Mesendoderm (in vitro differentiated cells): ENCODE data around the gene ITGA11.
"Not testable (repeated sequence)": the region's sequence is repeated elsewhere in the genome, so short reads cannot be mapped to it uniquely, and the experiment has no call there.

ENCODE experiments used
- DNase-seq: peaks from one replicate; pipeline ENCODE4 v3.0.0; 2013
- H2AK5ac ChIP-seq: 2 replicates; pipeline ENCODE4 v1.6.1; 2013; ENCODE audit warnings: low read length, inconsistent platforms
- H2BK120ac ChIP-seq: 2 replicates; pipeline ENCODE4 v1.6.1; 2013; ENCODE audit warnings: low read depth, mild to moderate bottlenecking, low read length, moderate library complexity, mixed read lengths
- H2BK15ac ChIP-seq: replicated peaks from 2 replicates; pipeline ENCODE4 v1.6.1; 2013; ENCODE audit warnings: low read depth, mild to moderate bottlenecking, moderate library complexity
- H2BK5ac ChIP-seq: 2 replicates; pipeline ENCODE4 v1.6.1; 2013; ENCODE audit warnings: low read length, inconsistent platforms
- H3K18ac ChIP-seq: 2 replicates; pipeline ENCODE4 v1.6.1; 2013; ENCODE audit warnings: mild to moderate bottlenecking, low read length, mixed read lengths
- H3K23ac ChIP-seq: one replicate; pipeline ENCODE4 v1.6.1; 2013; ENCODE audit warnings: low read length
- H3K27ac ChIP-seq: 2 replicates; pipeline ENCODE4 v1.5.1; 2013; ENCODE audit warnings: low read depth, mild to moderate bottlenecking, inconsistent platforms, low read length, moderate library complexity
- H3K27me3 ChIP-seq: 2 replicates; pipeline ENCODE4 v1.6.1; 2013; ENCODE audit warnings: low read length, control low read depth, mild to moderate bottlenecking, inconsistent platforms; ENCODE audit not compliant: insufficient read depth, poor library complexity
- H3K36me3 ChIP-seq: 2 replicates; pipeline ENCODE4 v1.6.1; 2013; ENCODE audit warnings: low read length, inconsistent platforms; ENCODE audit not compliant: control insufficient read depth, insufficient read depth
- H3K4ac ChIP-seq: one replicate; pipeline ENCODE4 v1.6.1; 2013; ENCODE audit warnings: low read depth, mild to moderate bottlenecking, low read length, moderate library complexity
- H3K4me1 ChIP-seq: 2 replicates; pipeline ENCODE4 v1.6.1; 2013; ENCODE audit warnings: low read depth, low read length, inconsistent platforms; ENCODE audit not compliant: control insufficient read depth
- H3K4me2 ChIP-seq: 2 replicates; pipeline ENCODE4 v1.6.1; 2013; ENCODE audit warnings: low read length
- H3K4me3 ChIP-seq: 2 replicates; pipeline ENCODE4 v1.5.1; 2013; ENCODE audit warnings: mild to moderate bottlenecking, low read length
- H3K56ac ChIP-seq: one replicate; pipeline ENCODE4 v1.6.1; 2013; ENCODE audit warnings: low read length
- H3K79me1 ChIP-seq: 2 replicates; pipeline ENCODE4 v1.6.1; 2013; ENCODE audit warnings: low read length, inconsistent platforms
- H3K79me2 ChIP-seq: 2 replicates; pipeline ENCODE4 v1.6.1; 2013; ENCODE audit warnings: mild to moderate bottlenecking, low read length; ENCODE audit not compliant: control insufficient read depth, insufficient read depth
- H3K9ac ChIP-seq: 2 replicates; pipeline ENCODE4 v1.6.1; 2013; ENCODE audit warnings: low read length, inconsistent platforms
- H4K5ac ChIP-seq: one replicate; pipeline ENCODE4 v1.6.1; 2013; ENCODE audit warnings: low read length
- H4K8ac ChIP-seq: one replicate; pipeline ENCODE4 v1.6.1; 2013; ENCODE audit warnings: low read depth, mild to moderate bottlenecking, control low read depth, low read length, moderate library complexity
- WGBS: extraction: QIAGEN DNeasy Blood & Tissue Kit; methylation state at CpG from one replicate; pipeline ENCODE4 v1.1.7; 2013; ENCODE audit warnings: low lambda C conversion rate, missing lambda C conversion rate; ENCODE audit not compliant: insufficient coverage; ENCODE audit errors: extremely low coverage; 5-methylcytosine and 5-hydroxymethylcytosine counted together

The ITGA11 gene

GRCh38 chr15:68422403-68423145, 9.4 kb downstream of the ITGA11 start:
- H2BK5ac ChIP-seq, H3K27me3 ChIP-seq, H3K79me2 ChIP-seq, H2BK120ac ChIP-seq, H3K9ac ChIP-seq, H2BK15ac ChIP-seq, H4K5ac ChIP-seq, H3K79me1 ChIP-seq, H3K4me3 ChIP-seq, H3K23ac ChIP-seq, H3K4me2 ChIP-seq, H3K36me3 ChIP-seq, H3K4ac ChIP-seq, H4K8ac ChIP-seq, H3K27ac ChIP-seq: not testable (repeated sequence)
- WGBS = no CpG with 5 or more reads among the region's 5 CpGs
- H3K4me1 ChIP-seq = peaks cover 14% of the 10 kb centered on the region
- peak overlapping the region; percentile 62 for H3K18ac ChIP-seq
- H2AK5ac ChIP-seq = peak overlapping the region; percentile 90
- peak overlapping the region; percentile 62 for H3K56ac ChIP-seq
- peak; percentile 72 for DNase-seq

GRCh38 chr15:68421798-68422402, 10.1 kb downstream of the ITGA11 start:
- no peak overlapping the region for H3K4ac ChIP-seq
- H3K9ac ChIP-seq = peak overlapping the region; percentile 5
- H2BK5ac ChIP-seq = peak overlapping the region; percentile 57
- peak overlapping the region; percentile 62 for H3K56ac ChIP-seq
- H3K79me1 ChIP-seq = no peaks in the 10 kb centered on the region
- WGBS = no CpG with 5 or more reads among the region's 14 CpGs
- H3K4me3 ChIP-seq = no peak overlapping the region
- H3K27me3 ChIP-seq = no peaks in the 10 kb centered on the region
- H2AK5ac ChIP-seq = peak overlapping the region; percentile 90
- H2BK120ac ChIP-seq = no peak overlapping the region
- peak overlapping the region; percentile 6 for H3K27ac ChIP-seq
- H2BK15ac ChIP-seq = no peak overlapping the region
- H4K8ac ChIP-seq = no peak overlapping the region
- DNase-seq = no peak
- H3K4me2 ChIP-seq = no peak overlapping the region
- H3K18ac ChIP-seq = peak overlapping the region; percentile 62
- H3K4me1 ChIP-seq = peaks cover 14% of the 10 kb centered on the region
- H3K79me2 ChIP-seq = no peaks in the 10 kb centered on the region
- no peaks in the 10 kb centered on the region for H3K36me3 ChIP-seq
- H4K5ac ChIP-seq = no peak overlapping the region
- H3K23ac ChIP-seq = no peak overlapping the region

- Histone ChIP-seq H3K23ac (no peak overlapping the region), H4K5ac (no peak overlapping the region), H3K27ac (peak overlapping the region; percentile 17), H3K4me1 (peaks cover 14% of the 10 kb centered on the region), H2BK5ac (no peak overlapping the region), H3K79me2 (no peaks in the 10 kb centered on the region), H3K4ac (no peak overlapping the region), H3K56ac (peak overlapping the region; percentile 75), H3K18ac (peak overlapping the region; percentile 62), H4K8ac (no peak overlapping the region), H2BK15ac (no peak overlapping the region), H3K4me2 (no peak overlapping the region), H2BK120ac (no peak overlapping the region), H2AK5ac (no peak overlapping the region), H3K79me1 (no peaks in the 10 kb centered on the region), H3K4me3 (no peak overlapping the region), H3K36me3 (no peaks in the 10 kb centered on the region), H3K9ac (no peak overlapping the region), H3K27me3 (no peaks in the 10 kb centered on the region)
- no CpG with 5 or more reads among the region's 7 CpGs for WGBS
- peak; percentile 67 for DNase-seq
Measured at GRCh38 chr15:68421115-68421551, 10.8 kb downstream of the ITGA11 start.

GRCh38 chr15:68420186-68420684, 11.7 kb downstream of the ITGA11 start:
- no peaks in the 10 kb centered on the region for H3K79me1 ChIP-seq
- H3K23ac ChIP-seq = no peak overlapping the region
- no peak overlapping the region for H4K5ac ChIP-seq
- H3K4me1 ChIP-seq = peaks cover 14% of the 10 kb centered on the region
- H3K4ac ChIP-seq = no peak overlapping the region
- no peak overlapping the region for H2BK5ac ChIP-seq
- no peak overlapping the region for H2BK15ac ChIP-seq
- no peaks in the 10 kb centered on the region for H3K36me3 ChIP-seq
- H3K4me3 ChIP-seq = no peak overlapping the region
- peak overlapping the region; percentile 10 for H3K18ac ChIP-seq
- peak; percentile 62 for DNase-seq
- H4K8ac ChIP-seq = no peak overlapping the region
- H3K56ac ChIP-seq = no peak overlapping the region
- no peak overlapping the region for H3K9ac ChIP-seq
- WGBS = no CpG with 5 or more reads among the region's 4 CpGs
- no peak overlapping the region for H3K4me2 ChIP-seq
- no peak overlapping the region for H3K27ac ChIP-seq
- no peak overlapping the region for H2BK120ac ChIP-seq
- no peak overlapping the region for H2AK5ac ChIP-seq
- no peaks in the 10 kb centered on the region for H3K79me2 ChIP-seq
- H3K27me3 ChIP-seq = no peaks in the 10 kb centered on the region

GRCh38 chr15:68419301-68420175, 12.4 kb downstream of the ITGA11 start:
- no CpG with 5 or more reads among the region's 5 CpGs for WGBS
- Histone ChIP-seq H3K4me2 (no peak overlapping the region), H4K5ac (no peak overlapping the region), H3K27ac (no peak overlapping the region), H2AK5ac (no peak overlapping the region), H3K4me1 (peaks cover 14% of the 10 kb centered on the region), H2BK5ac (no peak overlapping the region), H3K9ac (no peak overlapping the region), H3K56ac (no peak overlapping the region), H3K4ac (no peak overlapping the region), H3K79me1 (no peaks in the 10 kb centered on the region), H3K27me3 (no peaks in the 10 kb centered on the region), H3K4me3 (no peak overlapping the region), H3K79me2 (no peaks in the 10 kb centered on the region), H4K8ac (no peak overlapping the region), H3K23ac (no peak overlapping the region), H2BK15ac (no peak overlapping the region), H2BK120ac (no peak overlapping the region), H3K36me3 (no peaks in the 10 kb centered on the region), H3K18ac (peak overlapping the region; percentile 10)
- DNase-seq = no peak
